Panc1 (cell line): Measurements from ENCODE around the gene WFS1. TPM values are rescaled to one million over a fixed set of nuclear protein-coding genes. Genes with fewer than 3 reads are reported as not detected.
A peak's percentile ranks its signal among the peaks of the same experiment; 100 is the strongest.

Experiments
- ATAC-seq: fragments of 200-7000 bp; cut with Tn5 transposase; 2 replicates; pipeline ENCODE4 v1.9.1; 2020; ENCODE audit warnings: mild to moderate bottlenecking, moderate library complexity
- BruUV-seq: library from RNA; stranded (reverse); fragments of 400-500 nt; replicated peaks from 2 replicates; lab custom pipeline; 2021; lab: Mats Ljungman, UMichigan
- CTCF ChIA-PET: fragments of 300-600 bp; sonication (Branson Sonifier 250); formaldehyde crosslinking; loops from one replicate; lab custom pipeline; 2022; ENCODE audit warnings: antibody characterized with exemption; lab: Charles Lee
- POLR2A ChIA-PET: fragments of 300-600 bp; sonication (Branson Sonifier 250); formaldehyde crosslinking; loops from one replicate; lab custom pipeline; 2022; ENCODE audit warnings: antibody characterized with exemption; lab: Charles Lee
- DNase-seq: peaks from one replicate; pipeline ENCODE4 v3.0.0-alpha.2; 2010; ENCODE audit warnings: low read depth, low spot score
- H3K27ac ChIP-seq: 2 replicates; pipeline ENCODE4 v1.5.1; 2011; ENCODE audit warnings: mild to moderate bottlenecking, low read length, inconsistent platforms
- H3K27me3 ChIP-seq: fragments of 200-500 bp; sonication (Bioruptor generic); 2 replicates; pipeline ENCODE4 v1.6.0; 2014; ENCODE audit warnings: low read length, inconsistent platforms; ENCODE audit not compliant: control insufficient read depth, insufficient read depth
- H3K36me3 ChIP-seq: fragments of 200-500 bp; sonication (Bioruptor generic); 2 replicates; pipeline ENCODE4 v1.5.1; 2014; ENCODE audit warnings: inconsistent platforms, mild to moderate bottlenecking, low read length, moderate library complexity; ENCODE audit not compliant: control insufficient read depth, insufficient read depth
- H3K4me1 ChIP-seq: 2 replicates; pipeline ENCODE4 v1.5.1; 2011; ENCODE audit warnings: inconsistent platforms, mild to moderate bottlenecking, low read length, moderate library complexity; ENCODE audit not compliant: control insufficient read depth, insufficient read depth
- H3K4me3 ChIP-seq, 2 experiments: 2 replicates each; pipeline ENCODE4 v1.5.1; 2011 to 2012; ENCODE audit warnings: low read depth in 2 of 2, low read length in 2 of 2, mild to moderate bottlenecking in 2 of 2, inconsistent platforms in 1 of 2, moderate library complexity in 1 of 2
- H3K9me3 ChIP-seq: fragments of 200-500 bp; sonication (Bioruptor generic); 2 replicates; pipeline ENCODE4 v1.5.1; 2014; ENCODE audit warnings: low read depth, mild to moderate bottlenecking, inconsistent platforms, low read length, moderate library complexity; ENCODE audit not compliant: control insufficient read depth, insufficient read depth
- POLR2AphosphoS5 ChIP-seq: IDR thresholded peaks from 2 replicates; pipeline ENCODE4 v1.6.1; 2012; ENCODE audit warnings: mild to moderate bottlenecking, low read depth, low read length, moderate library complexity
- SIN3A ChIP-seq: IDR thresholded peaks from 2 replicates; pipeline ENCODE4 v1.6.1; 2012; ENCODE audit warnings: low read depth, mild to moderate bottlenecking, low read length, moderate library complexity, borderline replicate concordance; ENCODE audit not compliant: insufficient read depth
- TCF7L2 ChIP-seq: IDR thresholded peaks from 2 replicates; pipeline ENCODE4 v1.6.1; 2011; ENCODE audit warnings: mild to moderate bottlenecking, low read depth, low read length, inconsistent platforms
- in situ Hi-C: cut with HindIII; loops from 2 replicates; pipeline ENCODE4 v1.10.0; 2016; ENCODE audit warnings: low sequenced_read_pairs, low pct_unique_long_range_greater_than_20kb
- intact Hi-C: fragments of 100-400 bp; cut with micrococcal nuclease; formaldehyde crosslinking; loops from one replicate; pipeline ENCODE4 v1.10.0; 2022; ENCODE audit not compliant: unreplicated experiment
- total RNA-seq: library from RNA; stranded (reverse); gene quantifications from one replicate; pipeline ENCODE4 v1.2.1, GENCODE V29; 2021; ENCODE audit not compliant: unreplicated experiment
- TF ChIP-seq, protein P1 (sequence below), 2 experiments: IDR thresholded peaks; 2 replicates each; pipeline ENCODE4 v1.6.1; 2011 to 2012; ENCODE audit warnings: low read depth in 2 of 2, control low read depth in 1 of 2, low read length in 1 of 2, mild to moderate bottlenecking in 1 of 2, moderate library complexity in 1 of 2; ENCODE audit not compliant: insufficient read depth in 1 of 2
- TF ChIP-seq, protein P2 (sequence below): fragments of 450-650 bp; IDR thresholded peaks from 2 replicates; pipeline ENCODE4 v1.5.1; 2017; ENCODE audit warnings: mild to moderate bottlenecking

WFS1 gene
- total RNA-seq, 1 experiment from 2014 or later: 67.5 TPM

DNA sequence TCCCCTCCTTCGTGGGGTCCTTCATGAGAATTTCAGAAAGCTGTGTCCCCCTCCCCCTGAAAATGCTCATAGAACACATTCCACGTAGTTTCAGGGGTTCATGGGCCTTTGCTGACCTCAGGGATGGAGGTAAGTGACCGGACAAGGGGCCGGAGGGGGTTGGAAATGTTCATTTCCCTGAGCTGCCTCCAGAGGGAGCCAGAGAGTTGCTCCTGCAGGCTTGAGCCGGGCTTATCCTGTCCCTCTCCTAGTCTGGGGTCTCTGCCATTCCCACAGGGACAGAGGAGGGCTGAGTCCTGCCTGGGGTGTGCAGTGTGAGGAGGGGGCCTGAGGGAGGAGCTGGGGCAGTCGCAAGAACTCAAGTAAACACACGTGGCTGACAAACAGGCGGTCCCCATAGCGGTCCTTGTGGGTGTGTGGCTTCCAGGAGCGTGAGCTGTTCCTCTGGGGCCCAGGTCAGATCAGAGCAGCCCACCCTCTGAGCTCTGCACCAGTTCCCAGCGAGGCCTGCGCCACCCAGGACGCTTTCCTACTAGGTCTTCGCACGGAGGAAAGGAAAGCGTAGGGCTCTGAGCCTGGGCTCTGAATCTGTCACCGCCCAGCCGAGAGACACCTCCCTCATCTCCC is 62.5 kb downstream of the WFS1 start:
- in situ Hi-C loops (no loop called here), intact Hi-C loops (loop anchor here (2.0 kb wide), 1 partner anchor 215 kb away; no protein-coding TSS in a partner anchor)
- H3K36me3 ChIP-seq: no peaks in the 10 kb centered on the region
- no peak for DNase-seq
- ATAC-seq: peak; percentile 37; the same call in 1 of the 2 replicates
- TF ChIP-seq POLR2AphosphoS5 (no peak), TCF7L2 (no peak), SIN3A (no peak)
- TF ChIP-seq, protein P1, sequence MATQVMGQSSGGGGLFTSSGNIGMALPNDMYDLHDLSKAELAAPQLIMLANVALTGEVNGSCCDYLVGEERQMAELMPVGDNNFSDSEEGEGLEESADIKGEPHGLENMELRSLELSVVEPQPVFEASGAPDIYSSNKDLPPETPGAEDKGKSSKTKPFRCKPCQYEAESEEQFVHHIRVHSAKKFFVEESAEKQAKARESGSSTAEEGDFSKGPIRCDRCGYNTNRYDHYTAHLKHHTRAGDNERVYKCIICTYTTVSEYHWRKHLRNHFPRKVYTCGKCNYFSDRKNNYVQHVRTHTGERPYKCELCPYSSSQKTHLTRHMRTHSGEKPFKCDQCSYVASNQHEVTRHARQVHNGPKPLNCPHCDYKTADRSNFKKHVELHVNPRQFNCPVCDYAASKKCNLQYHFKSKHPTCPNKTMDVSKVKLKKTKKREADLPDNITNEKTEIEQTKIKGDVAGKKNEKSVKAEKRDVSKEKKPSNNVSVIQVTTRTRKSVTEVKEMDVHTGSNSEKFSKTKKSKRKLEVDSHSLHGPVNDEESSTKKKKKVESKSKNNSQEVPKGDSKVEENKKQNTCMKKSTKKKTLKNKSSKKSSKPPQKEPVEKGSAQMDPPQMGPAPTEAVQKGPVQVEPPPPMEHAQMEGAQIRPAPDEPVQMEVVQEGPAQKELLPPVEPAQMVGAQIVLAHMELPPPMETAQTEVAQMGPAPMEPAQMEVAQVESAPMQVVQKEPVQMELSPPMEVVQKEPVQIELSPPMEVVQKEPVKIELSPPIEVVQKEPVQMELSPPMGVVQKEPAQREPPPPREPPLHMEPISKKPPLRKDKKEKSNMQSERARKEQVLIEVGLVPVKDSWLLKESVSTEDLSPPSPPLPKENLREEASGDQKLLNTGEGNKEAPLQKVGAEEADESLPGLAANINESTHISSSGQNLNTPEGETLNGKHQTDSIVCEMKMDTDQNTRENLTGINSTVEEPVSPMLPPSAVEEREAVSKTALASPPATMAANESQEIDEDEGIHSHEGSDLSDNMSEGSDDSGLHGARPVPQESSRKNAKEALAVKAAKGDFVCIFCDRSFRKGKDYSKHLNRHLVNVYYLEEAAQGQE (IDR thresholded peaks at IDR 0.05; ENCODE audit: insufficient read depth in 1 of 2, low read depth in 2 of 2, low read length in 1 of 2): no peak
- TF ChIP-seq, protein P2, sequence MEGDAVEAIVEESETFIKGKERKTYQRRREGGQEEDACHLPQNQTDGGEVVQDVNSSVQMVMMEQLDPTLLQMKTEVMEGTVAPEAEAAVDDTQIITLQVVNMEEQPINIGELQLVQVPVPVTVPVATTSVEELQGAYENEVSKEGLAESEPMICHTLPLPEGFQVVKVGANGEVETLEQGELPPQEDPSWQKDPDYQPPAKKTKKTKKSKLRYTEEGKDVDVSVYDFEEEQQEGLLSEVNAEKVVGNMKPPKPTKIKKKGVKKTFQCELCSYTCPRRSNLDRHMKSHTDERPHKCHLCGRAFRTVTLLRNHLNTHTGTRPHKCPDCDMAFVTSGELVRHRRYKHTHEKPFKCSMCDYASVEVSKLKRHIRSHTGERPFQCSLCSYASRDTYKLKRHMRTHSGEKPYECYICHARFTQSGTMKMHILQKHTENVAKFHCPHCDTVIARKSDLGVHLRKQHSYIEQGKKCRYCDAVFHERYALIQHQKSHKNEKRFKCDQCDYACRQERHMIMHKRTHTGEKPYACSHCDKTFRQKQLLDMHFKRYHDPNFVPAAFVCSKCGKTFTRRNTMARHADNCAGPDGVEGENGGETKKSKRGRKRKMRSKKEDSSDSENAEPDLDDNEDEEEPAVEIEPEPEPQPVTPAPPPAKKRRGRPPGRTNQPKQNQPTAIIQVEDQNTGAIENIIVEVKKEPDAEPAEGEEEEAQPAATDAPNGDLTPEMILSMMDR: no peak
- H3K4me1 ChIP-seq: no peaks in the 10 kb centered on the region
- POLR2A ChIA-PET: no interaction called here
- H3K27ac ChIP-seq: no peak overlapping the region
- CTCF ChIA-PET: interaction anchor here (3.0 kb wide), 1 partner anchor 82 kb away, joined by 10 read pairs; no protein-coding TSS in a partner anchor
- H3K4me3 ChIP-seq: no peak overlapping the region
- BruUV-seq: no TSS peak
- H3K27me3 ChIP-seq: no peaks in the 10 kb centered on the region
- H3K9me3 ChIP-seq: no peaks in the 10 kb centered on the region

DNA sequence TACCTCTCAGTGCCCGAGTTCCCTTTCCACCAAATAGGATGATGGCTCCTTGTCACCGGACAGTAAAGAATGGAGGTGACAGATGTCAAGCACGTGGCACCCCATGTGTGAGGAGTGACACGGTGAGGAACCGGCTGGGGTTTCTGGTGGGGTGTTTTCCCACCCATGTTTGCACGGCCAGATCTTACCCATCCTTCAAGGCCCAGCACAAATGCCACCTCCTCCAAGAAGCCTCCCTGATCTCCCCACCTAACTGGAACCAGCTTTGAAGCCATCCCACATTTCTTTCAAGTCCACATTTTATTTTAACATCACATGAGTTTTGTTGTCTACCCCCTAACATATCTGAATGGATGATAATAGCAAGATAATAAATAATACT is 63.0 kb downstream of the WFS1 start:
- in situ Hi-C loops (no loop called here), intact Hi-C loops (loop anchor here (2.0 kb wide), 1 partner anchor 214 kb away; no protein-coding TSS in a partner anchor)
- no peaks in the 10 kb centered on the region for H3K36me3 ChIP-seq
- ChIA-PET POLR2A (no interaction called here), CTCF (interaction anchor here (3.0 kb wide), 1 partner anchor 82 kb away, joined by 10 read pairs; no protein-coding TSS in a partner anchor)
- TF ChIP-seq, protein P1 (IDR thresholded peaks at IDR 0.05; ENCODE audit: insufficient read depth in 1 of 2, low read depth in 2 of 2, low read length in 1 of 2): no peak
- no peak for TF ChIP-seq SIN3A
- no peak for TF ChIP-seq TCF7L2
- no peak for TF ChIP-seq POLR2AphosphoS5
- TF ChIP-seq, protein P2: no peak
- H3K4me3 ChIP-seq: no peak overlapping the region
- DNase-seq (no peak), ATAC-seq (no peak)
- no peaks in the 10 kb centered on the region for H3K27me3 ChIP-seq
- no peak overlapping the region for H3K27ac ChIP-seq
- H3K4me1 ChIP-seq: peaks cover 3% of the 10 kb centered on the region
- H3K9me3 ChIP-seq: no peaks in the 10 kb centered on the region
- no TSS peak for BruUV-seq
